GM21723 (cell line): Measurements from ENCODE around the gene PCDHGA9.
"Not testable (repeated sequence)": the region's sequence is repeated elsewhere in the genome, so short reads cannot be mapped to it uniquely, and the experiment has no call there.

ENCODE experiments used
- ATAC-seq: cut with Tn5 transposase; IDR thresholded peaks from one replicate; pipeline ENCODE4 v1.9.1; 2021; ENCODE audit warnings: mild to moderate bottlenecking, moderate library complexity; ENCODE audit not compliant: unreplicated experiment

The PCDHGA9 gene

DNA sequence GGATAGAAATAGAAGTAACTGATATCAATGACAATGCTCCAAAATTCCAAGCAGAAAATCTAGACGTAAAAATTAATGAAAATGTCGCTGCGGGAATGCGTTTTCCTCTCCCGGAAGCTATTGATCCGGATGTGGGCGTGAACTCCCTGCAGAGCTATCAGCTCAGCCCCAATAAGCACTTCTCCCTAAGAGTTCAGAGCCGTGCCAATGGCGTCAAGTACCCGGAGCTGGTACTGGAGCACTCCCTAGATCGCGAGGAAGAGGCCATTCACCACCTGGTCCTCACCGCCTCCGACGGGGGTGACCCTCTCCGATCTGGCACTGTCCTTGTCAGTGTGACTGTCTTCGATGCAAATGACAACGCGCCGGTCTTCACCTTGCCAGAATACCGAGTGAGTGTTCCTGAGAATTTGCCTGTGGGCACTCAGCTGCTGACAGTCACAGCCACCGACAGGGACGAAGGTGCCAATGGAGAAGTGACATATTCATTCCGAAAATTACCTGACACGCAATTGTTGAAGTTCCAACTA, 11.0 kb downstream of the PCDHGA9 start:
- no peak for ATAC-seq

DNA sequence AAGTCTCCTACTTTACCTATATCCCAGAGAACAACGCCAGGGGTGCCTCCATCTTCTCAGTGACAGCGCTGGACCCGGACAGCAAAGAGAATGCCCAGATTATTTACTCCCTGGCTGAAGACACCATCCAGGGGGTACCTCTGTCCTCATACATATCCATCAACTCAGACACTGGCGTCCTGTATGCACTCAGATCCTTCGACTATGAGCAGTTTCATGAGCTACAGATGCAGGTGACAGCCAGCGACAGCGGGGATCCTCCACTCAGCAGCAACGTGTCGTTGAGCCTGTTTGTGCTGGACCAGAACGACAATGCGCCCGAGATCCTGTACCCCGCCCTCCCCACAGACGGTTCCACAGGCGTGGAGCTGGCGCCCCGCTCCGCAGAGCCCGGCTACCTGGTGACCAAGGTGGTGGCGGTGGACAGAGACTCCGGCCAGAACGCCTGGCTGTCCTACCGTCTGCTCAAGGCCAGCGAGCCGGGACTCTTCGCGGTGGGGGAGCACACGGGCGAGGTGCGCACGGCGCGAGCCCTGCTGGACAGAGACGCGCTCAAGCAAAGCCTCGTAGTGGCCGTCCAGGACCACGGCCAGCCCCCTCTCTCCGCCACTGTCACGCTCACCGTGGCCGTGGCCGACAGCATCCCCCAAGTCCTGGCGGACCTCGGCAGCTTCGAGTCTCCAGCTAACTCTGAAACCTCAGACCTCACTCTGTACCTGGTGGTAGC, 12.1 kb downstream of the PCDHGA9 start:
- ATAC-seq: not testable (repeated sequence)

GRCh38 chr5:141415275-141415618, 12.7 kb downstream of the PCDHGA9 start:
- not testable (repeated sequence) for ATAC-seq

GRCh38 chr5:141417494-141418172, 15.1 kb downstream of the PCDHGA9 start, which contains the start of gene PCDHGB7:
Gene PCDHGB7 (plus strand): TSS chr5:141417677. CDS start chr5:141417860, 183 bp downstream.
- ATAC-seq: peak; percentile 74

GRCh38 chr5:141419074-141419880, 16.7 kb downstream of the PCDHGA9 start:
- no peak for ATAC-seq

DNA sequence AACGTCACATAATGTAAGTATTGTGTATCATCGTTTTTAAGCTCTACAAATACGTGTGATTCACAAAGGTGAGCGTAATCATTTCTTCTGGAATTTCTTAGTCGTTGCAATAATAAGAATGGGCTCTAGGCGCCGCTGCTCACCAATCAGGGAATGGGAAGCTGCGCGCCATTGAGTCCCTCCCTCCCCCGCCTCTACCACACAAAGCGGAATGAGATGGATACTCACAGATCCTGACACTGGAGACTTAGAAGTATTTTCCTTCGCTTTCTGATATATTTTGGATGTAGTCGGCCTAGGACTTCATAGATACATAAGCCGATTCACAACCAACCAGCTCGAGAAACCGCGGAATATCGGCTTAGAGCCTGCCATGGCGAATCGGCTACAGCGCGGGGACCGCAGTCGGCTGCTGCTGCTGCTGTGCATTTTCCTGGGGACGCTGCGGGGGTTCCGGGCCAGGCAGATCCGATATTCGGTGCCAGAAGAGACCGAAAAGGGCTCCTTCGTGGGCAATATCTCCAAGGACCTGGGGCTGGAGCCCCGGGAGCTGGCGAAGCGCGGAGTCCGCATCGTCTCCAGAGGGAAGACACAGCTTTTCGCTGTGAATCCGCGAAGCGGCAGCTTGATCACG, 18.4 kb downstream of the PCDHGA9 start, which contains the start of gene PCDHGA11:
PCDHGA11 (plus strand) TSS at position 197 of the 634 bp plus-strand sequence; CDS start at position 374, 177 bp downstream.
- no peak for ATAC-seq

- ATAC-seq: no peak
These were observed 18.9 kb downstream of the PCDHGA9 start for GRCh38 chr5:141421489-141421855.

- no peak for ATAC-seq
These were observed 20.2 kb downstream of the PCDHGA9 start for GRCh38 chr5:141422742-141423291.

DNA sequence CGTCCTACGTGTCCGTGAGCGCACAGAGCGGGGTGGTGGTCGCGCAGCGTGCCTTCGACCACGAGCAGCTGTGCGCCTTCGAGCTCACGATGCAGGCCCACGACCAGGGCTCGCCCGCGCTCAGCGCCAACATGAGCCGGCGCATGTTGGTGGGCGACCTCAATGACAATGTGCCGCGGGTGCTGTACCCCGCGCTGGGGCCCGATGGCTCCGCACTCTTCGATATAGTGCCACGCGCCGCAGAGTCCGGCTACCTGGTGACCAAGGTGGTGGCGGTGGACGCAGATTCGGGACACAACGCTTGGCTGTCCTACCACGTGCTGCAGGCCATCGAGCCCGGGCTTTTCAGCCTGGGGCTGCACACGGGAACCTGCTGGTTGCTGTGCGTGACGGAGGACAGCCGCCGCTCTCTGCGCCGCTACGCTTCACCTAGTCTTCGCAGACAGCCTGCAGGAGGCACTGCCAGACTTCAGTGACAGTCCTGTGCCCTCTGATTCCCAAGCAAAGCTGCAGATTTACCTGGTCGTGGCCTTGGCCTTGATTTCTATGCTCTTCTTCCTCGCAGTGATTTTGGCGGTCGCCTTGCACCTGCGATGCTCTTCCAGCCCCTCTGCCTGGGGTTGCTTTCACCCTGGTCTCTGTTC, 25.3 kb downstream of the PCDHGA9 start:
- ATAC-seq: no peak

- peak; percentile 89 for ATAC-seq
These were observed 27.9 kb downstream of the PCDHGA9 start, which contains the start of gene PCDHGA12 for GRCh38 chr5:141430332-141431113. Gene PCDHGA12 (plus strand): TSS chr5:141430507. CDS start chr5:141430760, 253 bp downstream.

- peak; percentile 36 for ATAC-seq
These were observed 28.7 kb downstream of the PCDHGA9 start for GRCh38 chr5:141431286-141431685.

- ATAC-seq: not testable (repeated sequence)
These were observed 29.7 kb downstream of the PCDHGA9 start for GRCh38 chr5:141432308-141432707.

DNA sequence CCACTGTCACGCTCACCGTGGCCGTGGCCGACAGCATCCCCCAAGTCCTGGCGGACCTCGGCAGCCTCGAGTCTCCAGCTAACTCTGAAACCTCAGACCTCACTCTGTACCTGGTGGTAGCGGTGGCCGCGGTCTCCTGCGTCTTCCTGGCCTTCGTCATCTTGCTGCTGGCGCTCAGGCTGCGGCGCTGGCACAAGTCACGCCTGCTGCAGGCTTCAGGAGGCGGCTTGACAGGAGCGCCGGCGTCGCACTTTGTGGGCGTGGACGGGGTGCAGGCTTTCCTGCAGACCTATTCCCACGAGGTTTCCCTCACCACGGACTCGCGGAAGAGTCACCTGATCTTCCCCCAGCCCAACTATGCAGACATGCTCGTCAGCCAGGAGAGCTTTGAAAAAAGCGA, 30.1 kb downstream of the PCDHGA9 start:
- not testable (repeated sequence) for ATAC-seq

DNA sequence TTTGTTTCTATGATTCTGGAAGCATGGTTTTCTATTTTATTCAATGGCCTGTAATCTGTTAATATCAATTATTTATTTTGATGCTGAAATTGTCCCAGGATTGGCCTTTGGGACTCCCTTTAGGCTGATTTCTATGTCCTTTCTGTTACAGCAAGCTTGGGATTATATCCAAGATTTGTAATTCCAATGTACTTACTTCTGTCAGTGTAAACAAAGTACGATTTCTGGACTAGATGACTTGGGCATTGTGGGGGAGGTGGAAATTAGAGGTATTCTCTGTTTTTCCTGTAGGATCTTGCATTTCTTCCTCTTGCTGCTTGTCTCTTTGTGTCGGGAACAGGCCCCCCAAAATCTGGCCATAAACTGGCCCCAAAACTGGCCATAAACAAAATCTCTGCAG, 31.4 kb downstream of the PCDHGA9 start:
- ATAC-seq: no peak

DNA sequence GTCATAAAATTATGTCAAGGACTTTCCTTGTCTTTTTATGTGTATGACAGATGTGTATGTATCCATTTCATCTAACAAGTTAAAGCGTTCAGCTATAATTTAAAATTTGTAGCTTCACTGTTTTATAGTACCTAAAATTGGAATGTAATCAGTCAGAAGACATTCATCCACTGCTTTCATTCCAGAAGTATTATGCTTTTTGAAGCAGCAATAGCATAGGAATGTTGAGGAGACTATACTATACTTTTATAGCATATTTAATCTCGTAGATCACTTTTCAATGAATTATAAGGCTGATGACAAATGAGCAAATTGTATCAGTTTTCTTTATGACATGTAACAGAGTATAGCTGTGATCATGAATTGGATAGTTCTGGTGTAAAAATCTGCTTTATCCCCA, 34.6 kb downstream of the PCDHGA9 start:
- no peak for ATAC-seq

GRCh38 chr5:141439411-141440141, 37.0 kb downstream of the PCDHGA9 start:
- no peak for ATAC-seq

GRCh38 chr5:141440341-141440740, 37.8 kb downstream of the PCDHGA9 start:
- ATAC-seq: no peak

GRCh38 chr5:141441571-141442170, 39.1 kb downstream of the PCDHGA9 start:
- no peak for ATAC-seq
